G401 (cell line): ENCODE data around the gene ITK. TPM values are rescaled to one million over a fixed set of nuclear protein-coding genes. Genes with fewer than 3 reads are reported as not detected.
A peak's percentile ranks its signal among the peaks of the same experiment; 100 is the strongest.

Experiments used
- DNase-seq: peaks from one replicate; pipeline ENCODE4 v3.0.0-alpha.2; 2015; ENCODE audit warnings: low spot score
- in situ Hi-C: cut with HindIII; loops from 2 replicates; pipeline ENCODE4 v1.10.0; 2016; ENCODE audit warnings: low sequenced_read_pairs, mixed read lengths
- total RNA-seq: library from RNA; depleted of rRNA; stranded (reverse); fragments of >200 nt; shearing (Covaris generic); gene quantifications from 2 replicates; pipeline ENCODE4 v1.2.3, GENCODE V29; 2014; rRNA removed

ITK gene
- total RNA-seq = not detected in 2 replicates

DNA sequence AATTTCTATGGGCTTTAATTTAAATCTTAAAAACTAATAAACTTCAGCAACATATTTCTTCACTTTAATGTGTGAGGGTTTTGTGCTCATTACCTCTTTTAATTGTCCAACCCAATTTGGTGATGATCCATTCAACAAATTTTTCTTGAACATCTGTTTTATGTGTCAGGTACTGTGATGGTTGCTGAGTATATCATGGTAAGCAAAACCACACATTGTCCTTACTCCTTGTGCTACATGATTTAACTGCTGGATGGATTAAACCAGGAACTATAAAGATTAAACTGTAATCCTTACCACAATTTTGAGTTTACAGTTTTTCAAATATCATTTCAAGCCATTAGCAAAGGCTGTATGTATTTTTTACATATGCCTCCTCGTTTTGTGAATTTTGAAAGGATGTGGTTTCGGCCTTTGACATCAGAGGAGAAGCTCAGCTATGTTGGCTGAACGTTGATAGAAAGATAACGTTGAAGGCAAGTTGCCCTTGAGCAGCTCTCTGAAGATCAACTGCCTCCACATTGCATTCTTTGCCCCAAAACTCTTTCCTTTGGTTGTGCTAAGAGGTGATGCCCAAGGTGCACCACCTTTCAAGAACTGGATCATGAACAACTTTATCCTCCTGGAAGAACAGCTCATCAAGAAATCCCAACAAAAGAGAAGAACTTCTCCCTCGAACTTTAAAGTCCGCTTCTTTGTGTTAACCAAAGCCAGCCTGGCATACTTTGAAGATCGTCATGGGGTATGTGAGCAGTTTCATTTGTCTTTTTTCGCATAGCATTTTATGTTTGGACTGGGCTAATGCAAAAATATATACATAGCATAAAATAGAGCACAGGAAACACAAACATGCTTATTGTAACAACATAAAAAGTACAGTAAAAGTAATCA lies at the start of gene ITK:
Gene ITK (plus strand): TSS at position 467 of the 891 bp plus-strand sequence. CDS start 138 bp downstream, at position 605.
- in situ Hi-C loops = no loop called here
- no peak for DNase-seq

DNA sequence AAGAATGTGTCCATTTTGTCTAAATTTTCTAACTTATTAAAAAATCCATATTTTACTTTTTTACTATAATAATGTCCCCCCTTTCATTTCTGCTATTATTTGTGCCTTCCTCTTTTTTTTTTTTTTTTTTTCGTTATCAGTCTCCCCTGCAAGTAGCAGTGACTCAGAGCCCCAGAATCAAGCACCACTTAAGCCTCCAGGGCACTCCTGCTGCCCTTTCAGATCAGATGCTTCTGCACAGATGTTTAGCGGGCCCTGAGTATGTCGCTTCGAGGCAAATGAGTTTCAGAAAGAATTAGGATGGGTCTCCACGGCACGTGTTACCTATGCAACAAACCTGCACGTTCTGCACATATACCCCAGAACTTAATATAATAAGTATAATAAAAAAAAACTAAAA lies 49.7 kb upstream of the ITK start:
- in situ Hi-C loops = no loop called here
- no peak for DNase-seq

DNA sequence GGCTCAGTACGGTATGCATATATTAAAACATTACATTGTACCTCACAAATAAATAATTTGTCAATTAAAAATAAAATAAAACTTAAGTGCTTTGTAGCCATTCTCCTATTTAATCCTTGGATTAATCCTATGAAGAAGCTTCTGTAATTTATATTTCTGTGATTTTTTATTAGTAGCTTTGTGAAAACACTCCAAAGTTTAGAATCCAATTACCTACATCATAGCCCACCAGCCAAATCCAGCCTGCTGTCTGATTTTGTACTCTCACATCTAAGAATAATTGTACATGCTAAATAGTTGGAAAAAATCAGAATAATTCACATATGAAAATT lies 48.4 kb upstream of the ITK start:
- no peak for DNase-seq
- in situ Hi-C loops = no loop called here

DNA sequence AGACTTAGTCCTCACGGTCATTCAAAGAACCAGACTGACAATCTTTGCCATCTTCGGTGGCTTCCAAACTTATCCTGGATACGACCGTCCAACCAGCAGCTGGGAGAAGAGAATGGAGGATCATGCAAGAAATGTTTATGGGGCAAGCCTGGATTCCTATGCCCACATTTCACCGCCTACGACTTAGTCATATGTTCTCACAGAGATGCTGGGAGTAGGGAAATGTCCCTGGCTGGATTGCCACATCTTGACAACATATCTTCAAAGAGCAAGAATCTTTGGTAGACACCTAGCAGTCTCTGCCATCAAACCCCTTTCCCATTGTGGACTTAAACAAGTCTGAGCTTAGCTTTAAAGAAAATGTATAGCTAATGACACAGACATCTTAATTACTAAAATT lies 42.9 kb upstream of the ITK start:
- in situ Hi-C loops = no loop called here
- DNase-seq = no peak

DNA sequence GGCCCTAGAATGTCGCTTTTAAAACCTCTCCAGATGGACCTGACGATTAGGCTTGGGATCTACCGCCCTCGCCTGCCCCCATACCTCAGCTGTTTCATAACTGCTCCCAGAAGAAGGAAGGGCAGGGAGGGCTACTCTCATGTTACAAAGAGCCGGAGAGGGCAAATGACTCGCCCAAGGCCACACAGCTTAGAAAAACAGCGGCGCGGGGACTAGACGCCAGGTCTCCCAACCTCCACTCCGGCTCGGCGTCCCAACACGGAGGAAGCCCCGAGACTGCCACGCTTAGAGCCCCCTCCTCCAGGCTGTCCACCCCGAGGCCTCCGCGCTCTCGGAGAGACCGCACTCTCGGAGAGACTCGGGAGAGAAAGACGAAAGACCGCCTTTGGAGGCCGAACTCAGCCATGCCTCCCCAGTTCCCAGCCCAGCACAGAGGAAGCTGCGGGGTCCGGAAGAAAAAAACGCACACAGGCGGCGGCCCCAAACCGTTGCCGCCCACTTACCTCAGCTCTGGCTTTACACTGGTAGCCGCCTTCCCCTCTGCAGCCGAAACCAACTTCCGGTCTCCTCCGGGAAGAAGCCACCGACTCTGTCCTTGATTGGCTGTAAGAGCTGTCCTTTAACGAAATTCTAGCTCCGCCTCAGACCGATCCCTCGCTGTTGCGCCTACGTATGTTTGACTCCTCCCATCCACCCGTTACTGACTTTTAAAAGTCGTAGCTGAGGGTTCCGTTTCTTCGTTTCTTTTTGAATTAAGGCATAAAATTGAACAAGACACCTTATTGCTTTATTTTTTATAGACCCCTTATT lies 38.1 kb upstream of the ITK start, which contains the start of gene MED7:
Gene MED7 (minus strand): TSS at position 549 of the 810 bp plus-strand sequence. CDS start 3,434 bp downstream, outside the sequence.
- DNase-seq = peak; percentile 99
- in situ Hi-C loops = no loop called here

DNA sequence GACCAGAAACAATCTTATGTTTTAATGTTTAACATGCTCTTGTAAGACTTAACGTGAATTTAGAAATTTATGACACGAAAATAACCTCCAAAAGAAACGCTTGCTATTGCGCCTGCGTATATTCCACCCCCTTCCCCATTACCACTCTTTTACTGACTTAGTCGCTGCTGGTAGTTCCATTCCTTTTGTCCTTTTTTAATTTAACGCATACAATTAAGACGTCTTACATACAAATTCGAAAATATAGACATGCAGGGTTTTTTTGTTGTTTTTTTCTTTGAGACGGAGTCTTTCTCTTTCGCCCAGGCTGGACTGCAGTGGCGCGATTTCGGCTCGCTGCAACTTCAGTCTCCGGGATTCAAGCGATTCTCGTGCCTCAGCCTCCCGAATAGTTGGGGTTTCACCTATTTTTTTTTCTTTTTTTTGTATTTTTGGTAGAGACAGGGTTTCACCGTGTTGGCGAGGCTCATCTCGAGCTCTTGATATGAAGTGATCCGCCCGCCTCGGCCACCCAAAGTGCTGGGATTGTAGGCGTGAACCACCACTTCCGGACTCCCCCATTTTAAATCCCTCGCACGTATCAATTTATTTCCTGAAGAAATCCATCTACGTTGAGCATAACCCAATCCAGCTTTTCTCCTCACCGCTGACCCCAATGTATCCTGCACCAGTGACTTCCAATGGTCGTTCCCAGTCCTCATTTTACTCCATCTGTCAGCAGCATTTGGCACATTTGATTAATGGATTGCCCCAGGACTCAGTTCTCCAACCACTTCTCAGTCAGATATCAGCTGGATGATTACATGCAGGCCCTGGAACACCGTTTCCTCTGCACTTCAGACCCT lies 37.3 kb upstream of the ITK start:
- in situ Hi-C loops = no loop called here
- no peak for DNase-seq

DNA sequence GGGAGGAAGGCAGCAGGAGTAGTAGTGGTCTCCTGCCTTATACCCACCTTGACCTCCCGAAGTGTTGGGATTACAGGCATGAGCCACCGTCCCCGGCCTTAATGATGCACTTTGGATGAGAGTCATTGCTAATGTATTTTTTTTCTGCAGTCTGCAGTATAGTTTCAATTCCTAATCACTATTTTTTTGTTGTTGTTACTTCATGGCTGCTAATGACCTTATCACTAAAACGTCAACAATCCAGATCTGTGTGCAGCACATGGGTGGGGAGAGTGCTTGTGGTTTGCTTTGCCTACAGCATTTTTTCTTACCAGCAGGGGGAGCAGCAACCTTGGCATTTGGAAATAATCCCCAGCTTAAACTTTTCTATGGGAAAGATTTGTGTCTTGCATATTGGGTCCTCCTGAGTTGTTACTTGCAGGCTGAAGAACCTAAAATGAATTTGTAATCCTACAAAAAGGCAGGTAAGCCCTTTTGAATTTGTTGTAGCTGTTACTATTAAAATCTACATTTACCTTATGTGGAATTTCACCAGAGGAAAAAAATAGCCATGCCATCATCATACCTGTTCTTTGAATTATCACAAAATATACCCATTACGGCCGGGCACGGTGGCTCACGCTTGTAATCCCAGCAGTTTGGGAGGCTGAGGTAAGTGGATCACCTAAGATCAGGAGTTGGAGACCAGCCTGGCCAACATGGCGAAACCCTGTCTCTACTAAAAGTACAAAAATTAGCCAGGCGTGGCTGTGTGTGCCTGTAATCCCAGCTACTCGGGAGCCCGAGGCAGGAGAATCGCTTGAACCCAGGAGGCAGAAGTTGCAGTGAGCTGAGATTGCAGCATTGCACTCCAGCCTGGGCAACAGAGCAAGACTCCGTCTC lies 31.7 kb upstream of the ITK start:
- in situ Hi-C loops = no loop called here
- peak; percentile 75 for DNase-seq

DNA sequence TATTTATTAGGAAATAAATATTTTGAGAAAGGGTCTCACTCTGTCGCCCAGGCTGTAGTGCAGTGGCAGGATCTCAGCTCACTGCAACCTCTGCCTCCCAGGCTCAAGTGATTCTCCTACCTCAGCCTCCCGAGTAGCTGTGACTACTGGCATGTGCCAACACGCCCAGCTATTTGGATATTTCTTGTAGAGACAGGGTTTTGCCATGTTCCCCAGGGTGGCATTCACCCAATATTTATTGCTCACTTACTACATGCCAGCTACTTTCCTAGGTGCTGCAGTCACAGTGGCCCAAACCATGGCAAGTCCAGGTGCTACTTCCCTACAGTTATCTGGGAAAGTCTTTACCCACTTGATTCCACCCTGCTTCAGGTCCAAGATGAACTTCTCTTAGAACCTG lies 29.6 kb upstream of the ITK start:
- no peak for DNase-seq
- in situ Hi-C loops = no loop called here

DNA sequence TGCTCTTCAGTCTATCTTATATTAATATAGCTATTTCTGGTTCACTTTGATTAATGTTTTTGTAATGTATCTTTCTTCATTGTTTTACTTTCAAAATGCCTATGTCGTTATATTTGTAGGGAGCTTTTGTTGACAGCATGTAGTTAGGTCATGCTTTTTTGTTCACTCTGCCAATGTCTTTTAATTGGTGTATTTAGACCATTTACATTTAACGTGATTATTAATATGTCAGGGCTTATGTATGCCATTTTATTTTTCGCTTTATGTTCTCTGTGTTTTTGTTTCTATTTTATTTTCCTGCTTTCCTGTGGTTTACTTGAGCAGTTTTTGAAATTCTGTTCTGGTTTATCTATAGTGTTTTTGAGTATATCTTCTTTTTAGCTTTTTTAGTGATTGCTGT lies 25.3 kb upstream of the ITK start:
- DNase-seq = no peak
- in situ Hi-C loops = no loop called here

DNA sequence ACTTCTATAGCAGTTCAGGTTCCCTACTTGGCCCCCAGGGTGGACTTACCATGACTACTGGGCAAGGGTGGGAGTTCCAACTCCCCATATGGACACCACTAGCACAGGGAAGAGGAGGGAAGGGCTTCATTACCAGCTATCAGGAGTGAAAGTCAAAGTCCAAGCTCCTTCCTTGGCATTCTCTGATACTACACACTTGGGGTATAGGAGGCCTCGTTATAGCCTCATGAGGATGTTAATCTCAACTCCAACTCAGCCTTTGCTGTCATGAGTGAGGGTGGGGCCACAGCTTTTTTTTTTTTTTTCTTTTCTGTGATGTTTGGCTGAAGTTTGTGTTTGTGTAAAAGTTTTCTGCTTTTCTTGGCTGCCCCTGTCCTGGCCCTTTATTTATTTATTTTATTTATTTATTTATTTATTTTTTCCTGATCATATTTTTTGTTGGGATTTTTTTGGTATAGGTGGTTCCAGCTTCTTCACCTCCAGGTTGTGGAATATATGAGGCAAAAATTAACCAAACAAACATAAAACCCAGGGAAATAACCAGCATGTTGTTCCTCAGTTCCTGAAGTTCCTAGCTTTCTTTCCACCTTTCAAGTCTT lies 23.2 kb upstream of the ITK start:
- in situ Hi-C loops = no loop called here

DNA sequence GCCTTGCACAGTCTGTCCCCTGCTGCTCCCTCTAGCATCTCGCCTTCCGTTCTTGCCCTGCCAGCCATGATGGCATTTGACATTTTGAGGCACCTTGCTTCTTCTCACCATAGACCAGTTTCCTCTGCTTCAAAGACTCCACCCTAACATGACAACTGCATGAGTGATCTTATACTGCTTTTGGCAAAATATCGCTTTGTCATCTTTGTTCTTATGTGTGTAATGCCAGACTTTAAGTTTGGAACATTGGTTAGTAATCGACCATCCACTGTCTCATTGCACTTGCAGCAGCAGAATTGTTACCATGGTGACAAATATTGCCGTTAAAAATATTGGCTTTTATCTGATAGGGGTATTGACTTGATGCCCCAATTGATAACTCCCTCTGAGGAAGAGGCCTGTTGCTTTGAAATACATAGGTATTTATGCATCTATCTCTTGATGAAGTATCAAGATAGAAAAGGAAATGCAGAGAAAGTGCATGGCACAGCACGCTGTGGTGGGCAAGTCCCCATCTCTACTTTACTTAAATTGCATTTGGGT lies 21.4 kb upstream of the ITK start:
- in situ Hi-C loops = no loop called here
- DNase-seq = no peak

More for the DNA sequence above, 23.2 kb upstream of the ITK start:
- DNase-seq = no peak

DNA sequence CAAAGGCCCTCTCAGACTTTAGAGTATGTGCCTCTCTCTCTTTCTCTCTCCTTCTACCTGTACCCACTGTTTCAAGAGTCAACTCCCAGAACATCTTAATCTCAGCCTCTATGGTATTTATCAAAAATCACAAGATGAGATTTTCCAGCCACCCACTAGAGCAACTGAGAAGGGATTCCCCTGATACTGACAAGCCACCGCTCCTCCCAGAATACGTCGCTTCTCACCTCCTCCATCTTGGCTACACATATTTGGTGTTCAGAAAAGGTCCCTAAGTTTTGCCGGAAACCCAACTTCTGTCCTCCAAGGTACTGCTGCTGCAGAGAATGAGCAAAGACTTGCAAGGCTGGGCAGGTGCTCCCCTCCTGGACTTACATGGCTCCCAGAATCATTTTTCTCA lies 20.6 kb upstream of the ITK start:
- no peak for DNase-seq
- in situ Hi-C loops = no loop called here

DNA sequence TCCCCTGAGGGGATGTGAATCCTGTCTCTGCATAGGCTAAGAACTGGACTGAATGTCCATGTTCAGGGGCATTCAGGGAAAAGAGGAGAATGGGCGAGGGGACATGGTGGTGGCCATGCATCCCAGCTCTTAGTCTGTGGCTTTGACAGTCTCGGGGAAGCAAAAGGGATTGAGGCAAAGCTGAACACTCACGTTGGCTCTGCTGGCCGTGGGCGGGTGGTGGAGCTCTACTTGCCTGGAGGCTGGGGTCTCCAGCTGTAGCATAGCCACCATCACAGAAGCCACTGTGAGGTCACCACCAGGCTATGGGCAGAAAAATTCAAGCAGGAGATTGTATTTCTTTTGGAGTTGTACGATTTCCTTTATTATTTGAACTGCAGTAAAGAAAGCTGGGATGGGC lies 18.6 kb upstream of the ITK start:
- no peak for DNase-seq
- in situ Hi-C loops = no loop called here

DNA sequence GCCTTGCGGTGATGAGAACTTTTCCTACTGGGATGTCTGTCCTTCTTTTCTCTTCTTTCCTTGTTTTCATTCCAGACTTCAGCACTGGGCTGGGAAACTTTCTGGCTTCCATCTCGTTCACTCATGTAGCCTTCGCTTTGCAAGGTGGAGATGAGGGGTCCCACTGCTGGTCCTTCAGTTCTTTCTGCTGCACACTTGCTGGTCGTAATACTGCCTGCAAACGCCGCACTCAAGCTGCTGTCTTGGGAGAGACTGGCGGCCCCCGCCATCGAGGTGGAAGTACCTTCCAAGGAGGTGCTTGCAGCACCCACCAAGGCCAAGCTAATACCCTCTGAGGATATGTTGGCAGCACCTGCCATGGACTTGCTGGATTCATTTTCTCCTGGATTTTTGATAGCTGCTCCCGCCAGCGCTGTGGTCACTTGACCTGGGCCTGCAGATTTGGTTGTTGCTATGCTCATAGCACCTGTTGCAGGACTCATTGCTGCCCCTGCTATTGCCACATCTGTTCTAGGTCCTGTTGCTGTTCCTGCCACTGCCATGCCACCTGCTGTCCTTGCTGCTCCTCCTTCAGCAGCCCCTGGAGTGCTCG lies 17.6 kb upstream of the ITK start:
- in situ Hi-C loops = no loop called here
- DNase-seq = no peak

DNA sequence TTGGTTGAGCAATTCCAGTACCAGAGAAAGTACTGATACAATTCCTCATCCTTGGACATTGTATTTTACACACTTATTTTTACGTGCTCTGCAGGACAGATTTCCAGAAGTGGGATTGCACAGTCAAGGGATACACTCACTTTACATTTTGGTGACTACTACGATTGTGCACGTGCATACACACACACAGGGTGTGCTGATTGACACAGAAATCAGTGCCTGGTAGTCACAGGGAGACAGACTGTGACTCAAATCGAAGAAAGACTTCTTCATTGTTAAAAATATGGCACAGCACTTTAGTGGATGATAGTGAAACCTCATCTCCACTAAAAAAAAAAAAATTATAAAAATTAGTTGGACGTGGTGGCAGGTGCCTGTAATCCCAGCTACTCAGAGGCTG lies 16.1 kb upstream of the ITK start:
- in situ Hi-C loops = no loop called here
- DNase-seq = no peak

DNA sequence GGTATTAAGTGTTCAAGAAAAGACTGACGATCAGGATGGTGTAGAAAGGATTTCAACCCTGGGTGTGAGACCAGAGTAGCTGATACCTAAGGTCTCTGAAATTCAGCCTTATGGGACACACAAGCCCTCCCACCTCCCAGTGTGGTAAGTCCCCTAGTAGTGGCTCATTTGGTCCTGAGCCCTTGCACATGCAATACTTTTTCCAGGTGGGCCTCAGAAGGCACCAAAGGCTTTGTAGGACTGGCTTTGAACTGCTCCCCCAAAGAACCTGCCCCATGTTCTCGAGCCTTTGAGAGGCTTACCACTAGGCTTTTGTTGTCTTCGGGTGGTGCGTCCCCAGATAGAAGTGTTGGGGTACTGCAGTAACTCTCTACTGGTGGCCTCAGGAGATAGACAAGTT lies 15.4 kb upstream of the ITK start:
- in situ Hi-C loops = no loop called here
- no peak for DNase-seq

DNA sequence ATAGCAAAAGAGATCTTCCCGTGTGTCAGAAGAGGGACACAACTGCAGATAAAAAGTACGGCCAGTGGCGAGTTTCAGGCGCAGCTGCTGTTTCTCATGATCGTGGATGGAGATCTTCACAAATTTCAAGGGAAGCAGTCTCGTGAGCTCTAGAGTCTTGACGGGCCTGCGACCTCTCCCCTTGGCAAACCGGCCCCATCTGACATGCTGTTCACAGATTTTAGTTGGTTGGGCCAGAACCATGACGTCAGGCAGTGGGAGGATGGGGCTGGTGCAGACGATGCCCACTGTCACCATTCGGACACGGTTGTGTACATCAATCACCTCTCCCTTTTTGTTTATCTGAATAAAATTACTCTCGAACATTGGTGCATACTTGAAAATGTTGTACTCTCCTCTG lies 15.0 kb upstream of the ITK start:
- no peak for DNase-seq
- in situ Hi-C loops = no loop called here
